Activated CD4-positive, alpha-beta T cell treated with anti-CD3 and anti-CD28 coated beads, Interleukin-2, amount 50 U/mL, for 24 hours (primary cell): ENCODE measurements around the gene ZGPAT.
"Not testable (repeated sequence)": the region's sequence is repeated elsewhere in the genome, so short reads cannot be mapped to it uniquely, and the experiment has no call there.

Source experiments
- DNase-seq, 2 donors: peaks; one replicate each; pipeline ENCODE4 v3.0.0-alpha.2; 2020; ENCODE audit warnings: low read depth in 1 of 2, low spot score in 1 of 2

ZGPAT gene

GRCh38 chr20:63702036-63702665, 5.7 kb upstream of the ZGPAT start:
- no peak for DNase-seq

DNA sequence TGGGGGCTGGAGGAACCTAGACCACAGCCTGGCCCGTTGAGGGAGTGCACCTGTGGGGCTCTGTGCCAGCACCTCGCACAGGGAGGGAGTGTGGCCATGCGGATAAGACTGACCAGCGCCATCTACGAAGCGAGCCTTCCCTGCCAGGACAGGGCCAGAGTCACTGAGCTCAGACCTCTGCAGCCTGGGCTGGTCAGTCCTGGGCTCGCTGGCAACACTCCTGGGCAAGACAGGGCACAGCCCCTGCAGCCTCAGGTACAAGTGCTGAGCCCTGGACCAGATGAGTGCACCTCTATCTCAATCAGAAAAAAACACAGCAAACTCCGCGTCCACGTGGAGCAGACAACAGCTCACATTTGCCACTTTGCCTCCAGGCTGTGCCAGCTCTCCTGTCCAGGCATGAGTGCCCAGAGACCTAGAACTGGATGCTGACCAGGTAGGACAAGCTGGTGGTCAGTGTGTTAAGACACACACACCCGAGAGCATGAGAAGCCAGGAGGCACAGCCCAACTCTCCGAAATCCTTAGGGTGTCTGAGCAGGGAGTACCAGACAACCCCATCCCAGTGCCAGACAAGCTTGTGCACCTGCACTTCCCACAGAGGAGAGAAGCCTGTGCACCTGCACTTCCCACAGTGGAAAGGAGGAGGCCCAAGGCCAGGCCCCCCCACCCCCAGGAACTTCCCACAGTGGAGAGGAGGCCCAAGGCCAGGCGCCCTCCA, 4.9 kb upstream of the ZGPAT start:
- DNase-seq, result no peak

GRCh38 chr20:63703471-63703975, 4.3 kb upstream of the ZGPAT start:
- no peak for DNase-seq

DNA sequence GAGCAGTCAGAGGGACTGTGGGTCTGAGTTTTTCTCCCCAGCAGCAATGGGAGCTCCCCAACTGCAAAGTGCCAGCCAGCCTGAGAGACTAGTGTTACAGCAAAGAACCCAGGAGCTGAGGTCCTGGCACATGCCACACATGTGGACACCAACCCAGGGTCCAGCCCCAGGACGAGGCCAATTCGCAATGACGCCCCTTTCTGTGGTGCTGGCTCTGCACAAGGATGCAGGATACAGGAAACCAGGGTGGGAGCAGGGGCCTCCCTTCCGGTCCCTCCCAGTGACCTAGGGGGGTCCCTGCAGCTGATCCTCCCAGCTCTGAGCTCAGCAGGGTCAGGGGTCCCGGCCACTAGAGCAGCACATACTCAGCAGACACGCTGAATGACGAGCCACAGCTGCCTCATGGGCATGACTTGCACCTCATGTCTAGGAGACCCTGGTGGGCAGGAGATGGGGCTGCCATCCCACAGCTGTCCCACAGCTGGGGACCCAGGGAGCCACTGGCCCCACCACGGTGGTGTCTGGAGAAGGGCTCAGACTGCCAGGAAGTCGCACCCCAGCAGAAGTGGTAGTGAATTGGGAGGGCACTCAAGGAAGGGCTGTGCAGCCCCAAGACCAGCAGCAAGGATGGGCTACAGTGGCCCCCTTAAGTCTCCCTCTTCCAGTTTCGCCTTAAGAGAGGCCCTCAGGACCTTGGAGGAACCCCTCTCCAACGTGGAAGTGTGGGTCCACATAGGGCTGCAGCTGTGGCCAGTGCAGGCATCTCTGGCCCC, 3.7 kb upstream of the ZGPAT start:
- no peak for DNase-seq

GRCh38 chr20:63704749-63705117, 3.1 kb upstream of the ZGPAT start:
- DNase-seq, result no peak

- no peak for DNase-seq
Observed at GRCh38 chr20:63705232-63706026, 2.4 kb upstream of the ZGPAT start.

- DNase-seq, result no peak
Observed at GRCh38 chr20:63706027-63706695, 1.7 kb upstream of the ZGPAT start.

DNA sequence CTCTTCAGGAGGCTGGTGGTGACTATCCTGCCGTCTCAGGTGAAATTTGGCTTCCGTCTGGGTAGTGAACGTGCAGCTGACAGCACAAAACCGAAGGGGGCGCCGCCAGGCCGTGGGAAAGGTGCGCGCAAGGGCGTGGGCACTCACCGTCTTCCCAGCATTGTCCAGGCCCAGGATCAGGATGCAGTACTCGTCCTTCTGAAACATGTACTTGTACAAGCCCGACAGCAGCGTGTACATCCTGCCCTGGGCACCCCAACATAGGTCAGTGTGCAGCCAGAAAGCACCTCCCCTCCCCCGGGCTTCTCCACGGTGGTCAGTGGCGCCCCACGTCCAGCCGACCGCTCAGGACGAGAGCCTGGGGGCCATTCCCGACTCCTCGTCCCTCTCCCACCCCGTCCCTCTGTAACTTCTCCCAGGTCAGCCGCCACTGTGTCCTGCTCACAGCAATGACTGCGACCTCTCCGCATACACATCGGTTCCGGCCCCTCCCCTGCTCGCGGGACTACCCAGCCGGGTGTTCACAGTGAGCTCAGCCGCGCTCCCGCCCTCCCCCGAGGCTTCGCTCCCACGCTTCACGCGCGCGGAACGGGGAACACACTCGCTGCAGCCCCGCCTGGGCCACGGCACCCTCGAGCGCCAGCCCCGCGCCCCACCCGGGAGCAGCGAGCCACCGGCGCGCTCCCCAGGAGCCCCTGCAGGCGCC, 834 bp upstream of the ZGPAT start:
- peak in 1 of 2 donors; percentile 38 for DNase-seq

- DNase-seq, result no peak
Observed at GRCh38 chr20:63708301-63709148, 686 bp downstream of the ZGPAT start.

- no peak for DNase-seq
Observed at GRCh38 chr20:63709149-63709527, 1.3 kb downstream of the ZGPAT start.

GRCh38 chr20:63711085-63711645, 3.3 kb downstream of the ZGPAT start:
- DNase-seq, result no peak

DNA sequence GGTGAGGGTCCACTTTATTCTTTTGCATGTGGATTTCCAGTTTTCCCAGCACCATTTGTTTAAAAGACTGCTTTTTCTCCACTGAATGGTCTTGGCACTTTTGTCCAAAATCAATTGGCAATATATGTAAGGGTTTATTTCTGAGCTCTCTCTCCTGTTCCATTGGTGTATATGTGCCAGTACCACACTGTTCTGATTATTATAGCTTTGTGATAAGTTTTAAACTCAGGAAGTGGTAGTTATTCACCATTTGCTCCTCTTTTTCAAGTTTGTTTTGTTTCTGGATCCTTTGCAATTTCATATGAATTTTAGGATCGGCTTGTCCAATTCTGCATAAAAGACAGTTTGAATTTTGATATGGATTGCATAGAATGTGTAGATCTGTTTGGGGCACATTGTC, 4.4 kb downstream of the ZGPAT start:
- no peak for DNase-seq

DNA sequence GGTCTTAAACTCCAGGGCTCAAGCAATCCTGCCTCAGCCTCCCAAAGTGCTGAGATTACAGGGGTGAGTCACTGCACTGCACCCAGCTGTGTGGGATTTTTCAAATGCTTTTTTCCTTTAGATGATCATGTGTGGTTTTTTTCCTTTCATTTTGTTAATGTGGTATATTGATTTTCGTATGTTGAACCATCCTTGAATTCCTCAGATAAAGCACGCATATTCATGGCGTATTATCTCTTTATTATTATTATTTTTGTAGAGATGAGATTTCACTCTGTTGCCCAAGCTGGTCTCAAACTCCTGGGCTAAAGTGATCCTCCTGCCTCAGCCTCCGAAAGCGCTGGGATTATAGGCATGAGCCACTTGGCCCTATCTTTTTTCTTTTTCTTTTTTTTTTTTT, 7.0 kb downstream of the ZGPAT start:
- DNase-seq, result no peak

GRCh38 chr20:63718996-63719395, 11.2 kb downstream of the ZGPAT start:
- DNase-seq, result no peak

- not testable (repeated sequence) for DNase-seq
Observed at GRCh38 chr20:63722967-63723622, 15.3 kb downstream of the ZGPAT start.

DNA sequence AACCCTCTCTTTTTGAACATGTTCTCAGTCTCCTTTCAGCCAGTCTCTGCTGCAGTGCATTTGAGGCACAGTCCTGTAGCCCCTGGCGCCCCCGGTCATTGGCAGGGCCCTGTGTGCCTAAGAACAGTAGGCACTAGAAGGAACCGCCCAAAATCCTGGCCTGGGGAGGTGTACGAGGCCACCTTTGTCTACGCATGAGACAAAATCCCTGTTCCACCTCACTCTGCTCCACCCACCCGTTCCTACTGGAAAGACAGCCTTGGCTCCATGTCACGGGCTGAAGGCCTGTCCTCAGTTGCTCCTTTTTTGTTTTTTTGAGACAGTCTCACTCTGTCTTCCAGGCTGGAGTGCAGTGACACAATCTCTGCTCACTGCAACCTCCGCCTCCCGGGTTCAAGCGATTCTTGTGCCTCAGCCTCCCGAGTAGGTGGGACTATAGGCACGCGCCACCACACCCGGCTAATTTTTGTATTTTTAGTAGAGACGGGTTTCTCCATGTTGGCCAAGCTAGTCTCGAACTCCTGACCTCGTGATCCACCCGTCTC, 22.4 kb downstream of the ZGPAT start:
- DNase-seq, result not testable (repeated sequence)

- no peak for DNase-seq
Observed at GRCh38 chr20:63731410-63731809, 23.6 kb downstream of the ZGPAT start.
